Gastrocnemius medialis (tissue), 4 donors: ENCODE results near the gene TPO.

Experiments used
- POLR2A ChIP-seq, 2 donors: fragments of 450-650 bp; IDR thresholded peaks; one replicate each; pipeline ENCODE4 v1.6.1; 2017; ENCODE audit warnings: antibody characterized with exemption in 2 of 2, mild to moderate bottlenecking in 2 of 2, moderate library complexity in 2 of 2
- TF ChIP-seq, protein P1 (sequence below), 5 experiments: fragments of 450-650 bp in 3 of 5; fragments of 200-600 bp in 2 of 5; sonication (generic) in 2 of 5; IDR thresholded peaks in 4 of 5; conservative IDR thresholded peaks in 1 of 5; 1 replicate in 4 of 5; 2 replicates in 1 of 5; pipeline ENCODE4 v1.5.1; 2016 to 2019; ENCODE audit warnings: antibody characterized with exemption in 5 of 5, mild to moderate bottlenecking in 3 of 5, moderate library complexity in 3 of 5

DNA sequence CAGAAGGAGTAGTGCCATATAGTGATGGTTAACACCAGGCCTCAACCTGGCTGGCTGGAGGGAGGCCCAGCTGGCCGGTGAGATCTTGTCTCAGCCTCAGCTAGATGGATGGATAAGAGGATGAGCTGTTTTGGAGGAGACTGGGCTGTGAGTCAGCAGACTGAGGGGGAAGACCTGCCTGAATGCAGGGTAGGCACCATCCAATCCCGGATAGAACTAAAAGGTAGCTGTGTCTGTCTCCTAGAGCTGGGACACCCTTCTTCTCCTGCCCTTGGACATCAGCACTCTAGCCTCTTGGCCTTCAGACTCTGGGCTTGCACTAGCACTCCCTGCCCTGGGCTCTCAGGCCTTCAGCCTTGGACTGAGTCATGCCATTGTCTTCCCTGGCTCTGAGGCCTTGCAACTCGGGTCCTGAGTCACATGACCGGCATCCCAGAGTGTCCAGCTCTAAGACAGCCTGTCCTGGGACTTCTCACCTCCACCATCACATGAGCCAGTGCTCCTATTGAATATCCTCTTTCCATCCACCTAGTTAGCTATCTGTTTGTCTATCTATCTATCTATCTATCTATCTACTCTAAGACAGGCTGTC, 131.3 kb downstream of the TPO start:
- no peak for TF ChIP-seq POLR2A (IDR thresholded peaks at IDR 0.05)
- TF ChIP-seq, protein P1, sequence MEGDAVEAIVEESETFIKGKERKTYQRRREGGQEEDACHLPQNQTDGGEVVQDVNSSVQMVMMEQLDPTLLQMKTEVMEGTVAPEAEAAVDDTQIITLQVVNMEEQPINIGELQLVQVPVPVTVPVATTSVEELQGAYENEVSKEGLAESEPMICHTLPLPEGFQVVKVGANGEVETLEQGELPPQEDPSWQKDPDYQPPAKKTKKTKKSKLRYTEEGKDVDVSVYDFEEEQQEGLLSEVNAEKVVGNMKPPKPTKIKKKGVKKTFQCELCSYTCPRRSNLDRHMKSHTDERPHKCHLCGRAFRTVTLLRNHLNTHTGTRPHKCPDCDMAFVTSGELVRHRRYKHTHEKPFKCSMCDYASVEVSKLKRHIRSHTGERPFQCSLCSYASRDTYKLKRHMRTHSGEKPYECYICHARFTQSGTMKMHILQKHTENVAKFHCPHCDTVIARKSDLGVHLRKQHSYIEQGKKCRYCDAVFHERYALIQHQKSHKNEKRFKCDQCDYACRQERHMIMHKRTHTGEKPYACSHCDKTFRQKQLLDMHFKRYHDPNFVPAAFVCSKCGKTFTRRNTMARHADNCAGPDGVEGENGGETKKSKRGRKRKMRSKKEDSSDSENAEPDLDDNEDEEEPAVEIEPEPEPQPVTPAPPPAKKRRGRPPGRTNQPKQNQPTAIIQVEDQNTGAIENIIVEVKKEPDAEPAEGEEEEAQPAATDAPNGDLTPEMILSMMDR (IDR thresholded peaks at IDR 0.05 in 4 of 5, conservative IDR thresholded peaks at IDR 0.05 in 1 of 5): no peak
